Hepatocyte (in vitro differentiated cells): ENCODE results near the gene CCT6B. TPM values are rescaled to one million over a fixed set of nuclear protein-coding genes. Genes with fewer than 3 reads are reported as not detected.

Source experiments
- DNase-seq: peaks from one replicate; pipeline ENCODE4 v3.0.0-alpha.2; 2016; ENCODE audit warnings: low spot score
- H2AFZ ChIP-seq: fragments of 200-600 bp; sonication (generic); 2 replicates; pipeline ENCODE4 v1.6.0; 2016; ENCODE audit warnings: antibody characterized with exemption, mild to moderate bottlenecking
- H3K27ac ChIP-seq: fragments of 200-600 bp; sonication (generic); 2 replicates; pipeline ENCODE4 v1.5.1; 2016; ENCODE audit warnings: mild to moderate bottlenecking
- H3K27me3 ChIP-seq: fragments of 200-600 bp; sonication (generic); 2 replicates; pipeline ENCODE4 v1.6.1; 2016
- H3K36me3 ChIP-seq: fragments of 200-600 bp; sonication (generic); replicated peaks from 2 replicates; pipeline ENCODE4 v1.5.1; 2016; ENCODE audit warnings: low read depth; ENCODE audit not compliant: insufficient read depth
- H3K4me1 ChIP-seq: fragments of 200-600 bp; sonication (generic); 2 replicates; pipeline ENCODE4 v1.5.1; 2016; ENCODE audit warnings: mild to moderate bottlenecking, moderate library complexity; ENCODE audit not compliant: insufficient read depth
- H3K4me2 ChIP-seq: fragments of 200-600 bp; sonication (generic); 2 replicates; pipeline ENCODE4 v1.6.0; 2016
- H3K4me3 ChIP-seq: fragments of 200-600 bp; sonication (generic); 2 replicates; pipeline ENCODE4 v1.5.1; 2016; ENCODE audit warnings: mild to moderate bottlenecking
- H3K79me2 ChIP-seq: fragments of 200-600 bp; sonication (generic); 2 replicates; pipeline ENCODE4 v1.6.0; 2017; ENCODE audit warnings: mild to moderate bottlenecking
- H3K9me2 ChIP-seq: fragments of 200-600 bp; sonication (generic); replicated peaks from 2 replicates; pipeline ENCODE4 v1.6.0; 2017; ENCODE audit warnings: mild to moderate bottlenecking; ENCODE audit not compliant: insufficient read depth
- H3K9me3 ChIP-seq: fragments of 200-600 bp; sonication (generic); 2 replicates; pipeline ENCODE4 v1.5.1; 2016; ENCODE audit warnings: low read depth, mild to moderate bottlenecking
- H4K20me1 ChIP-seq: fragments of 200-600 bp; sonication (generic); 2 replicates; pipeline ENCODE4 v1.6.0; 2016; ENCODE audit warnings: mild to moderate bottlenecking; ENCODE audit not compliant: insufficient read depth, poor library complexity, severe bottlenecking
- CTCF ChIP-seq: fragments of 200-600 bp; sonication (generic); IDR thresholded peaks from 2 replicates; pipeline ENCODE4 v1.5.1; 2016; ENCODE audit warnings: antibody characterized with exemption, mild to moderate bottlenecking; ENCODE audit not compliant: poor library complexity
- EZH2 ChIP-seq: fragments of 200-600 bp; sonication (generic); IDR thresholded peaks from 2 replicates; pipeline ENCODE4 v1.6.1; 2016; ENCODE audit warnings: antibody characterized with exemption, mild to moderate bottlenecking, borderline replicate concordance
- EZH2phosphoT487 ChIP-seq: fragments of 200-600 bp; sonication (generic); IDR thresholded peaks from one replicate; pipeline ENCODE4 v1.6.1; 2018; ENCODE audit warnings: antibody characterized with exemption, mild to moderate bottlenecking, low read depth, moderate library complexity; ENCODE audit not compliant: unreplicated experiment, severe bottlenecking
- WGBS: methylation state at CpG from one replicate; pipeline ENCODE4 v1.1.6; 2016; ENCODE audit warnings: low lambda C conversion rate; ENCODE audit errors: missing lambda C conversion rate; 5-methylcytosine and 5-hydroxymethylcytosine counted together
- polyA plus RNA-seq: library from polyadenylated mRNA; unstranded; fragments of >200 nt; fragmentation: Nextera tagmentation; extraction: Ambion mirVana; gene quantifications from 2 replicates; pipeline ENCODE4 v1.2.1, GENCODE V29; 2016
- total RNA-seq: library from RNA; depleted of rRNA; stranded (reverse); fragments of >200 nt; gene quantifications from 2 replicates; pipeline ENCODE4 v1.2.3, GENCODE V29; 2014

The CCT6B gene
- total and polyA plus RNA-seq, 2 experiments from 2014 or later = 1.7 to 2.6 TPM

DNA sequence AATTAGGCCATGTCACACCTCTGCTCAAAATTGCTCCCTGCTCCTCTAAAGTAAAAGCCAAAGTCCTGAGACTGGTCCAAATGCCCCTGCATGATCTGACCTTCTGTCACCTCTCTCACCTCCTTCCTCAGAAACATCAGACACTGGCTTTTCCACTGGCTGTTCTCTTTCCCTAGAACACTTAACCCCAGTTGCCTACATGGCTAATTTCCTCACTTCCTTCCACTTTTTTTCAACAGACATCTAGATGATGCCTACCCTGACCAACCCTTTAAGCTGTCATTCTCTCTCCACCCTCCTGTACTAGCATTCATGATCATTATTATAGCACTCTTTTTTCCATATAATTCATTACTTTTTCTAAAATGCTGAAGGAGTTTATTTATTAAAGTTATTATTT, 31.0 kb downstream of the CCT6B start:
- Histone ChIP-seq H3K4me2 (no peak overlapping the region), H3K27ac (no peak overlapping the region), H3K4me1 (no peaks in the 10 kb centered on the region), H3K79me2 (no peaks in the 10 kb centered on the region), H4K20me1 (no peaks in the 10 kb centered on the region), H3K27me3 (no peaks in the 10 kb centered on the region), H3K4me3 (no peak overlapping the region), H3K9me2 (no peaks in the 10 kb centered on the region), H3K36me3 (no peaks in the 10 kb centered on the region), H3K9me3 (no peaks in the 10 kb centered on the region), H2AFZ (no peak overlapping the region)
- DNase-seq = no peak
- TF ChIP-seq CTCF (no peak), EZH2phosphoT487 (no peak)

DNA sequence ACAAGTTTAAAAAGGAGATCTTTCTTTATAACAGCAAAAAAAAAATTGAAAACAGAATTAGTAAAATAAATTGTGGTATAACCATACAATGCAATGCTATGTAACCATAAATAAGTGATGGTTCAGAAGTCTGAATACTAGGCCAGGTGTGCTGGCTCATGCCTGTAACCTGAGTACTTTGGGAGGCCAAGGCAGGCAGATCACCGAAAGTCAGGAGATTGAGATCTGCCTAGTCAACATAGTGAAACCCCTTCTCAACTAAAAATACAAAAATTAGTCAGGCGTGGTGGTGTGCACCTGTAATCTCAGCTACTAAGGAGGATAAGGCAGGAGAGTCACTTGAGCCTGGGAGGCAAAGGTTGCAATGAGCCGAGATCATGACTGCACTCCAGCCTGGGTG, 34.6 kb downstream of the CCT6B start:
- H4K20me1 ChIP-seq = no peaks in the 10 kb centered on the region
- no peak overlapping the region for H2AFZ ChIP-seq
- H3K4me2 ChIP-seq = no peak overlapping the region
- no peaks in the 10 kb centered on the region for H3K9me2 ChIP-seq
- no peak for TF ChIP-seq CTCF
- TF ChIP-seq EZH2 = no peak
- no peak for TF ChIP-seq EZH2phosphoT487
- H3K4me1 ChIP-seq = no peaks in the 10 kb centered on the region
- H3K4me3 ChIP-seq = no peak overlapping the region
- no peaks in the 10 kb centered on the region for H3K36me3 ChIP-seq
- WGBS = 83% methylated on average over 3 of the region's 3 CpGs
- H3K27ac ChIP-seq = no peak overlapping the region
- no peak for DNase-seq
- H3K79me2 ChIP-seq = no peaks in the 10 kb centered on the region
- H3K27me3 ChIP-seq = no peaks in the 10 kb centered on the region
- no peaks in the 10 kb centered on the region for H3K9me3 ChIP-seq

GRCh38 chr17:34920676-34921075, 40.6 kb downstream of the CCT6B start:
- H3K4me3 ChIP-seq = no peak overlapping the region
- H3K27ac ChIP-seq = no peak overlapping the region
- TF ChIP-seq EZH2phosphoT487 (no peak), CTCF (no peak), EZH2 (no peak)
- no peaks in the 10 kb centered on the region for H3K9me2 ChIP-seq
- H3K4me1 ChIP-seq = no peaks in the 10 kb centered on the region
- H4K20me1 ChIP-seq = no peaks in the 10 kb centered on the region
- H3K79me2 ChIP-seq = no peaks in the 10 kb centered on the region
- DNase-seq = no peak
- H3K36me3 ChIP-seq = no peaks in the 10 kb centered on the region
- H3K4me2 ChIP-seq = no peak overlapping the region
- H3K27me3 ChIP-seq = no peaks in the 10 kb centered on the region
- no peak overlapping the region for H2AFZ ChIP-seq
- no peaks in the 10 kb centered on the region for H3K9me3 ChIP-seq
- 81% methylated on average over 4 of the region's 4 CpGs for WGBS

- Histone ChIP-seq H3K4me3 (no peak overlapping the region), H2AFZ (no peak overlapping the region), H3K4me2 (no peak overlapping the region), H3K79me2 (no peaks in the 10 kb centered on the region), H3K9me2 (no peaks in the 10 kb centered on the region), H3K27me3 (no peaks in the 10 kb centered on the region), H3K27ac (no peak overlapping the region), H3K4me1 (no peaks in the 10 kb centered on the region), H3K9me3 (no peaks in the 10 kb centered on the region), H4K20me1 (no peaks in the 10 kb centered on the region), H3K36me3 (no peaks in the 10 kb centered on the region)
- no peak for DNase-seq
- WGBS = 83% methylated on average over 1 of the region's 1 CpG
- TF ChIP-seq EZH2phosphoT487 = no peak
- no peak for TF ChIP-seq EZH2
- TF ChIP-seq CTCF = no peak
These were observed 43.9 kb downstream of the CCT6B start for GRCh38 chr17:34917381-34917780.
